ENCODE measurements around the gene CD300H.

Gene CD300H

DNA sequence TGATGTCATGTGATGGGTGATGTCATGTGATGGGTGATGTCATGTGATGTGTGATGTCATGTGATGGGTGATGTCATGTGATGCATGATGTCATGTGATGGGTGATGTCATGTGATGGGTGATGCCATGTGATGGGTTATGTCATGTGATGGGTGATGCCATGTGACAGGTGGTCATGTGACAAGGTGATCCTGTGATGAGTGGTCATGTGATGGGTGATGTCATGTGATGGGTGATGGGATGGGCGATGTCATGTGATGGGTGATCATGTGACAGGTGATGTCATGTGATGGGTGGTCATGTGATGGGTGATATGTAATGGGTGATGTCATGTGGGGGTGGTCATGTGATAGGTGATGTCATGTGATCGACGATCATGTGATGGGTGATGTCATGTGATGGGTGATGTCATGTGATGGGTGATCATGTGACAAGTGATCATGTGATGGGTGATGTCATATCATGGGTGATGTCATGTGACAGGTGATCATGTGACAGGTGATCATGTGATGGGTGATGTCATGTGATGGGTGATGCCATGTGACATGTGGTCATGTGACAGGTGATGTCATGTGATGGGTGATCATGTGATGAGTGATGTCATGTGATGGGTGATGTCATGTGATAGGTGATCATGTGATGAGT is 53.2 kb downstream of the CD300H start (continued):
- TF ChIP-seq, protein P1, sequence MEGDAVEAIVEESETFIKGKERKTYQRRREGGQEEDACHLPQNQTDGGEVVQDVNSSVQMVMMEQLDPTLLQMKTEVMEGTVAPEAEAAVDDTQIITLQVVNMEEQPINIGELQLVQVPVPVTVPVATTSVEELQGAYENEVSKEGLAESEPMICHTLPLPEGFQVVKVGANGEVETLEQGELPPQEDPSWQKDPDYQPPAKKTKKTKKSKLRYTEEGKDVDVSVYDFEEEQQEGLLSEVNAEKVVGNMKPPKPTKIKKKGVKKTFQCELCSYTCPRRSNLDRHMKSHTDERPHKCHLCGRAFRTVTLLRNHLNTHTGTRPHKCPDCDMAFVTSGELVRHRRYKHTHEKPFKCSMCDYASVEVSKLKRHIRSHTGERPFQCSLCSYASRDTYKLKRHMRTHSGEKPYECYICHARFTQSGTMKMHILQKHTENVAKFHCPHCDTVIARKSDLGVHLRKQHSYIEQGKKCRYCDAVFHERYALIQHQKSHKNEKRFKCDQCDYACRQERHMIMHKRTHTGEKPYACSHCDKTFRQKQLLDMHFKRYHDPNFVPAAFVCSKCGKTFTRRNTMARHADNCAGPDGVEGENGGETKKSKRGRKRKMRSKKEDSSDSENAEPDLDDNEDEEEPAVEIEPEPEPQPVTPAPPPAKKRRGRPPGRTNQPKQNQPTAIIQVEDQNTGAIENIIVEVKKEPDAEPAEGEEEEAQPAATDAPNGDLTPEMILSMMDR (tag by site-specific recombination; IDR thresholded peaks at IDR 0.05): no peak
- TF ChIP-seq KLF1 (tag by site-specific recombination; IDR thresholded peaks at IDR 0.05) (peak; percentile 84), PBX3 (CRISPR knock-in tag; IDR thresholded peaks at IDR 0.05) (no peak), ZBTB48 (tag by site-specific recombination; IDR thresholded peaks at IDR 0.05) (no peak; the same call in 1 of the 2 replicates), ZNF114 (tag by site-specific recombination; IDR thresholded peaks at IDR 0.05) (peak; percentile 92; the same call in 1 of the 2 replicates), ZNF560 (tag by site-specific recombination; IDR thresholded peaks at IDR 0.05; ENCODE audit: borderline replicate concordance) (no peak), GLI2 (tag by site-specific recombination; IDR thresholded peaks at IDR 0.05; ENCODE audit: borderline replicate concordance, low read depth) (no peak; the same call in 1 of the 2 replicates), ZNF391 (tag by site-specific recombination; IDR thresholded peaks at IDR 0.05; ENCODE audit: borderline replicate concordance, low read depth) (peak; percentile 100), ZNF202 (tag by site-specific recombination; IDR thresholded peaks at IDR 0.05; ENCODE audit: borderline replicate concordance) (no peak), ZSCAN23 (tag by site-specific recombination; IDR thresholded peaks at IDR 0.05) (peak; percentile 100), IKZF3 (tag by site-specific recombination; IDR thresholded peaks at IDR 0.05) (no peak), KLF9 (tag by site-specific recombination; IDR thresholded peaks at IDR 0.05; ENCODE audit: low read depth) (peak; percentile 91), WT1 (tag by site-specific recombination; IDR thresholded peaks at IDR 0.05) (peak; percentile 86), BCL11A (tag by site-specific recombination; IDR thresholded peaks at IDR 0.05; ENCODE audit: low read depth) (peak; percentile 90), EGR2 (tag by site-specific recombination; IDR thresholded peaks at IDR 0.05; ENCODE audit: low read depth) (peak; percentile 67), MYNN (tag by site-specific recombination; IDR thresholded peaks at IDR 0.05; ENCODE audit: borderline replicate concordance) (no peak; the same call in 1 of the 2 replicates), ZNF311 (tag by site-specific recombination; IDR thresholded peaks at IDR 0.05; ENCODE audit: borderline replicate concordance) (0 out of 2 replicates have a peak, but pooled peaks have one; percentile 75), AEBP2 (tag by site-specific recombination; IDR thresholded peaks at IDR 0.05; ENCODE audit: borderline replicate concordance) (no peak), ZNF184 (tag by site-specific recombination; IDR thresholded peaks at IDR 0.05) (peak; percentile 49; the same call in 1 of the 2 replicates), ZNF791 (tag by site-specific recombination; IDR thresholded peaks at IDR 0.05) (0 out of 2 replicates have a peak, but pooled peaks have one; percentile 12), ZNF48 (tag by site-specific recombination; IDR thresholded peaks at IDR 0.05) (no peak), KLF16 (tag by site-specific recombination; IDR thresholded peaks at IDR 0.05) (peak; percentile 57; the same call in 1 of the 2 replicates), ZNF830 (tag by site-specific recombination; IDR thresholded peaks at IDR 0.05; ENCODE audit: low read depth) (no peak), ZBTB7A (tag by site-specific recombination; IDR thresholded peaks at IDR 0.05; ENCODE audit: low read depth) (peak; percentile 97; the same call in 1 of the 2 replicates), ZBTB10 (tag by site-specific recombination; IDR thresholded peaks at IDR 0.05) (peak; percentile 83), ZNF660 (tag by site-specific recombination; IDR thresholded peaks at IDR 0.05) (no peak), ZNF548 (tag by site-specific recombination; IDR thresholded peaks at IDR 0.05) (no peak), SP3 (tag by site-specific recombination; IDR thresholded peaks at IDR 0.05) (peak; percentile 92)
- TF ChIP-seq, protein P2, sequence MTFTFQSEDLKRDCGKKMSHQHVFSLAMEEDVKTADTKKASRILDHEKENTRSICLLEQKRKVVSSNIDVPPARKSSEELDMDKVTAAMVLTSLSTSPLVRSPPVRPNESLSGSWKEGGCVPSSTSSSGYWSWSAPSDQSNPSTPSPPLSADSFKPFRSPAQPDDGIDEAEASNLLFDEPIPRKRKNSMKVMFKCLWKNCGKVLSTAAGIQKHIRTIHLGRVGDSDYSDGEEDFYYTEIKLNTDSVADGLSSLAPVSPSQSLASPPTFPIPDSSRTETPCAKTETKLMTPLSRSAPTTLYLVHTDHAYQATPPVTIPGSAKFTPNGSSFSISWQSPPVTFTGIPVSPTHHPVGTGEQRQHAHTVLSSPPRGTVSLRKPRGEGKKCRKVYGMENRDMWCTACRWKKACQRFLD (tag by site-specific recombination; IDR thresholded peaks at IDR 0.05): peak; percentile 76; the same call in 1 of the 2 replicates
- TF ChIP-seq, protein P3, sequence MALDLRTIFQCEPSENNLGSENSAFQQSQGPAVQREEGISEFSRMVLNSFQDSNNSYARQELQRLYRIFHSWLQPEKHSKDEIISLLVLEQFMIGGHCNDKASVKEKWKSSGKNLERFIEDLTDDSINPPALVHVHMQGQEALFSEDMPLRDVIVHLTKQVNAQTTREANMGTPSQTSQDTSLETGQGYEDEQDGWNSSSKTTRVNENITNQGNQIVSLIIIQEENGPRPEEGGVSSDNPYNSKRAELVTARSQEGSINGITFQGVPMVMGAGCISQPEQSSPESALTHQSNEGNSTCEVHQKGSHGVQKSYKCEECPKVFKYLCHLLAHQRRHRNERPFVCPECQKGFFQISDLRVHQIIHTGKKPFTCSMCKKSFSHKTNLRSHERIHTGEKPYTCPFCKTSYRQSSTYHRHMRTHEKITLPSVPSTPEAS (tag by site-specific recombination; IDR thresholded peaks at IDR 0.05): peak; percentile 79
